Colonic mucosa (tissue), 4 donors: ENCODE measurements around the gene CASP8. TPM values are rescaled to one million over a fixed set of nuclear protein-coding genes. Genes with fewer than 3 reads are reported as not detected.
A peak's percentile ranks its signal among the peaks of the same experiment; 100 is the strongest.

Experiments used
- DNase-seq: peaks from one replicate; pipeline ENCODE4 v3.0.0-alpha.2; 2020
- H3K27ac ChIP-seq: fragments of 200-600 bp; one replicate; pipeline ENCODE4 v1.8.0; 2021
- H3K27me3 ChIP-seq: fragments of 200-600 bp; one replicate; pipeline ENCODE4 v1.8.0; 2021
- H3K36me3 ChIP-seq: fragments of 200-600 bp; one replicate; pipeline ENCODE4 v1.8.0; 2021
- H3K4me1 ChIP-seq: fragments of 200-600 bp; one replicate; pipeline ENCODE4 v1.8.0; 2021; ENCODE audit warnings: mild to moderate bottlenecking
- H3K4me3 ChIP-seq: fragments of 200-600 bp; one replicate; pipeline ENCODE4 v1.8.0; 2021
- H3K9ac ChIP-seq, 2 donors: one replicate each; pipeline ENCODE4 v1.7.0; 2013; ENCODE audit warnings: control low read depth in 2 of 2, low read depth in 2 of 2, low read length in 2 of 2
- H3K9me3 ChIP-seq: fragments of 200-600 bp; one replicate; pipeline ENCODE4 v1.8.0; 2021
- intact Hi-C: fragments of 100-400 bp; cut with DNase I; formaldehyde crosslinking; loops from one replicate; pipeline ENCODE4 v1.14.1; 2022
- total RNA-seq, 2 donors: library from RNA; stranded (reverse); fragmentation: NEBNext Ultra II Directional in 1 of 2; extraction: Animal tissue kit (Norgen Biotek cat#: 25700) in 1 of 2; gene quantifications; one replicate each; pipeline ENCODE4 v1.2.1, GENCODE V29; 2021
- TF ChIP-seq, protein P1 (sequence below): fragments of 200-600 bp; IDR thresholded peaks from one replicate; pipeline ENCODE4 v1.8.0; 2022; ENCODE audit warnings: antibody characterized with exemption, mild to moderate bottlenecking
- donor health status: healthy.
- donor health status: DM: no; HTN: no; CAD: no.
- donor health status: DM: no; HTN: no; CAD: no.

Gene CASP8
- total RNA-seq, 2 donors from 2014 or later: 25.5 to 31.9 TPM

DNA sequence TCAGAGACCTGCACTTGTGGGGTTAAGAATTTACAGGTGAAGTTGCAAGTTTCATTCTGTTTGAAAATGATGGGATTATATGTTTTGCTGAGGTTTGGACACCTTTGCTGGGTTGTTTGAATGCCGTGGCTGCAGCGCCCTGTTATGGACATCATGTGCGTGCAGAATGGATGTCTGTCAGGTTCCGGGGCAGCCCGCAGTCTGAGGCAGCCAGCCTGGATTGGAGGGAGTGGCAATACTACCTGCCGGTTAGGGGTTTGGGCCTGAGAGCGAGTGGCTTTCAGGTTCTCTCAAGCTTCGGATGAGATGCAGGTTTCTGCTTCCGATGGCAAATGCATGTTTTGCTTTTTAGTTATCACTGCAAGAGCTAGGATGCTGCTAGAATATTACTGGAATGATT, 1.1 kb downstream of the CASP8 start:
- peak overlapping the region in 1 of 2 donors; percentile 66 for H3K9ac ChIP-seq
- H3K4me3 ChIP-seq: peak overlapping the region; percentile 14
- intact Hi-C loops: no loop called here
- no peaks in the 10 kb centered on the region for H3K27me3 ChIP-seq
- peak; percentile 59 for DNase-seq
- no peaks in the 10 kb centered on the region for H3K9me3 ChIP-seq
- TF ChIP-seq, protein P1, sequence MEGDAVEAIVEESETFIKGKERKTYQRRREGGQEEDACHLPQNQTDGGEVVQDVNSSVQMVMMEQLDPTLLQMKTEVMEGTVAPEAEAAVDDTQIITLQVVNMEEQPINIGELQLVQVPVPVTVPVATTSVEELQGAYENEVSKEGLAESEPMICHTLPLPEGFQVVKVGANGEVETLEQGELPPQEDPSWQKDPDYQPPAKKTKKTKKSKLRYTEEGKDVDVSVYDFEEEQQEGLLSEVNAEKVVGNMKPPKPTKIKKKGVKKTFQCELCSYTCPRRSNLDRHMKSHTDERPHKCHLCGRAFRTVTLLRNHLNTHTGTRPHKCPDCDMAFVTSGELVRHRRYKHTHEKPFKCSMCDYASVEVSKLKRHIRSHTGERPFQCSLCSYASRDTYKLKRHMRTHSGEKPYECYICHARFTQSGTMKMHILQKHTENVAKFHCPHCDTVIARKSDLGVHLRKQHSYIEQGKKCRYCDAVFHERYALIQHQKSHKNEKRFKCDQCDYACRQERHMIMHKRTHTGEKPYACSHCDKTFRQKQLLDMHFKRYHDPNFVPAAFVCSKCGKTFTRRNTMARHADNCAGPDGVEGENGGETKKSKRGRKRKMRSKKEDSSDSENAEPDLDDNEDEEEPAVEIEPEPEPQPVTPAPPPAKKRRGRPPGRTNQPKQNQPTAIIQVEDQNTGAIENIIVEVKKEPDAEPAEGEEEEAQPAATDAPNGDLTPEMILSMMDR: no peak
- peak overlapping the region; percentile 4 for H3K27ac ChIP-seq
- no peaks in the 10 kb centered on the region for H3K36me3 ChIP-seq
- H3K4me1 ChIP-seq: no peaks in the 10 kb centered on the region

DNA sequence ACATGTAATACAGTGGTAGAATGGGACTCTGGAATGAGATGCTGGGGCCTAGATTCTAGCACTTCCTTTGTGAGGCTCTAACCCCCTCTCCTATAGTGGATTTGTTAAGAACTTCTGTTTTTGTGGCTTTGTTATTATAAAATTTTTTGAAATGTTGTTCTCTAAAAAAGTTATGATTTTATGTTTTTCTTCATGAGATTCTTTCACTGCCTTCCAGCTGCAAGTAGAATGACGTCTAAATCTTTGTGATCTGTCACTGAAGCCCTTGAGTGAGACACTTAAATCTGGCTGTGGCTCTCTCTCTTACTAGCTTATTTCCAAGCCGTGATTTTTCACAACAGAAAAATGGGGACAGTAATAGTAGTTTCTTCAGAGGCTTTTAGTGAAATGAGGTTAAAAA, 1.6 kb downstream of the CASP8 start:
- no peak for DNase-seq
- H3K4me1 ChIP-seq: no peaks in the 10 kb centered on the region
- TF ChIP-seq, protein P1: no peak
- intact Hi-C loops: no loop called here
- no peaks in the 10 kb centered on the region for H3K9me3 ChIP-seq
- H3K9ac ChIP-seq: no peak overlapping the region
- H3K4me3 ChIP-seq: no peak overlapping the region
- H3K36me3 ChIP-seq: no peaks in the 10 kb centered on the region
- no peaks in the 10 kb centered on the region for H3K27me3 ChIP-seq
- peak overlapping the region; percentile 4 for H3K27ac ChIP-seq

DNA sequence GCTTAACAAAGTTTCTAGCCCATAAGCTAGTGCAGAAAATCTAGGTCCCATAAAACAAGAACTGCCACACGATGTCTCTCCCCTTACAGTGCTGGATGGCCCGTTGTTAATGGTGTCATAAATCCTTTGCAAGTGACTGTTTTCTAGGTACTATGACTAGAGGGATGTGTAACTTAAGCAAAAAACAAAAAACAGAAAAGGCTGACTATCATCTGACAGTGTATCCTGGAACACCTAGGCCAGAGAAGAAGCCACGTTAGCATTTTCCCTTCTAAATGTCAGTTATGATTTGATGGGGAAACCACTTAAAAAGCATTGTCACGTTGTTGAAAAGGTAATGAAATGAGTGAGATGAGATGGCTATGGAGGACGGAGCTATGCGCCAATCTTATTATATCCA, 2.4 kb downstream of the CASP8 start:
- Histone ChIP-seq H3K36me3 (no peaks in the 10 kb centered on the region), H3K9me3 (no peaks in the 10 kb centered on the region), H3K4me1 (no peaks in the 10 kb centered on the region), H3K27me3 (no peaks in the 10 kb centered on the region), H3K27ac (no peak overlapping the region), H3K4me3 (no peak overlapping the region), H3K9ac (no peak overlapping the region)
- no peak for DNase-seq
- intact Hi-C loops: no loop called here
- TF ChIP-seq, protein P1: no peak

DNA sequence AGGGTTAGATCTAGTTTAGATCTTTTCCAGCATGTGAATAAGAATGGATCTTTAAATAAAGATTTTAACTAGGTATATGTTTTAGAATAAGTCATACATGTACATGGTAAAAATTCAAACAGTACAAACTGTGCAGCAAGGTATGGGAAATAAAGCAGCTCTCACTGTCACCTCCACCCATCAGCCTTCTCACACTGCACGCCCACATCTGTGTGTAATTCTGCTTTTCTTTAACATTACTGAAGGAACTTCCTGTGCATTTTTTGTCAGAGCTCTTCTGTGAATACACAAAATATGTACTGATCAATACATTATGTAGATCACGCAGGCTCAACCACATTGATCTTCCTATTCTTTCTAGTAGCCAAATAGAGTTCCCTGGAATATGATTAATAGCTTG, 3.4 kb downstream of the CASP8 start:
- TF ChIP-seq, protein P1: no peak
- intact Hi-C loops: no loop called here
- Histone ChIP-seq H3K9me3 (no peaks in the 10 kb centered on the region), H3K4me3 (no peak overlapping the region), H3K36me3 (no peaks in the 10 kb centered on the region), H3K27me3 (no peaks in the 10 kb centered on the region), H3K27ac (no peak overlapping the region), H3K9ac (no peak overlapping the region), H3K4me1 (no peaks in the 10 kb centered on the region)
- no peak for DNase-seq

DNA sequence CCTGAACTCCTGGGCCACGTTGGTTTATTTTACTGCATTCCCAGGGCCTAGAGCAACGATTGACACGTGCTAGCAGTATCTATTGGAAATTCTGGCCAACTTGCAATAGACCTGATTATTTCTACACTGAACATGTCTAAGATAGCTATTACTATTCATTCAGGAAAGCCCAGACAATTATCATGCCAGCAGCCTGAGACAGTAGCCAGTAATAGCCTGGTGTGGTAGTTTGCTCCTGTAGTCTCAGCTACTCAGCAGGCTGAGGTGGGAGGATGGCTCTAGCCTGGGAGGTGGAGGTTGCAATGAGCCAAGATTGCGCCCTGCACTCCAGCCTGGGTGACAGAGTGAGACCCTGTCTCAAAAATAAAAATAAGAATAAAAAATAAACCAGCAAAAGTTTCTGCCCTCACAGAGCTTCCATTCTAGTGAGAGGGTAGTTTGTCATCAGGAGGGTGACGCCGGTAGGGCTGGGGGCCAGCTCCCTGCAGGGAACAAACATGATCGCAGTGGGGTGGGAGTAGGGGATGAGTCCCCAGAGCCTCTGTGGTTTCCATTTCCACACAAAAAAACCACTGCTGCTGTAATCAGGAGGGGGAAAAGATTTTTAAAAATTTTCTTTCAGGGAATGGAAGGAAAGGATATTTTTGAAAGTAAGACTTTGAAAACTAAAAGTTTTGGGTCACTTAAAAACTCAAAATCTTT, 4.3 kb downstream of the CASP8 start:
- no peak for DNase-seq
- Histone ChIP-seq H3K27me3 (no peaks in the 10 kb centered on the region), H3K27ac (no peak overlapping the region), H3K4me3 (no peak overlapping the region), H3K9me3 (no peaks in the 10 kb centered on the region), H3K4me1 (no peaks in the 10 kb centered on the region), H3K36me3 (no peaks in the 10 kb centered on the region), H3K9ac (no peak overlapping the region)
- TF ChIP-seq, protein P1: no peak
- intact Hi-C loops: no loop called here
